Gastroesophageal sphincter (tissue), 3 donors: ENCODE measurements around the gene SLC12A8.

ENCODE experiments used
- EP300 ChIP-seq: sonication (generic); formaldehyde crosslinking; IDR thresholded peaks from one replicate; pipeline ENCODE4 v1.6.1; 2017; ENCODE audit warnings: antibody characterized with exemption, mild to moderate bottlenecking
- POLR2A ChIP-seq, 2 donors: fragments of 450-650 bp; IDR thresholded peaks; one replicate each; pipeline ENCODE4 v1.6.1; 2017; ENCODE audit warnings: antibody characterized with exemption in 2 of 2, mild to moderate bottlenecking in 2 of 2, moderate library complexity in 1 of 2
- POLR2AphosphoS5 ChIP-seq: sonication (generic); formaldehyde crosslinking; IDR thresholded peaks from one replicate; pipeline ENCODE4 v1.6.1; 2017; ENCODE audit warnings: antibody characterized with exemption
- TF ChIP-seq, protein P1 (sequence below), 4 experiments: fragments of 200-600 bp in 2 of 4; fragments of 450-650 bp in 2 of 4; sonication (generic) in 1 of 4; IDR thresholded peaks; one replicate each; pipeline ENCODE4 v1.5.1; 2017 to 2019; ENCODE audit warnings: antibody characterized with exemption in 4 of 4, mild to moderate bottlenecking in 2 of 4, moderate library complexity in 2 of 4

DNA sequence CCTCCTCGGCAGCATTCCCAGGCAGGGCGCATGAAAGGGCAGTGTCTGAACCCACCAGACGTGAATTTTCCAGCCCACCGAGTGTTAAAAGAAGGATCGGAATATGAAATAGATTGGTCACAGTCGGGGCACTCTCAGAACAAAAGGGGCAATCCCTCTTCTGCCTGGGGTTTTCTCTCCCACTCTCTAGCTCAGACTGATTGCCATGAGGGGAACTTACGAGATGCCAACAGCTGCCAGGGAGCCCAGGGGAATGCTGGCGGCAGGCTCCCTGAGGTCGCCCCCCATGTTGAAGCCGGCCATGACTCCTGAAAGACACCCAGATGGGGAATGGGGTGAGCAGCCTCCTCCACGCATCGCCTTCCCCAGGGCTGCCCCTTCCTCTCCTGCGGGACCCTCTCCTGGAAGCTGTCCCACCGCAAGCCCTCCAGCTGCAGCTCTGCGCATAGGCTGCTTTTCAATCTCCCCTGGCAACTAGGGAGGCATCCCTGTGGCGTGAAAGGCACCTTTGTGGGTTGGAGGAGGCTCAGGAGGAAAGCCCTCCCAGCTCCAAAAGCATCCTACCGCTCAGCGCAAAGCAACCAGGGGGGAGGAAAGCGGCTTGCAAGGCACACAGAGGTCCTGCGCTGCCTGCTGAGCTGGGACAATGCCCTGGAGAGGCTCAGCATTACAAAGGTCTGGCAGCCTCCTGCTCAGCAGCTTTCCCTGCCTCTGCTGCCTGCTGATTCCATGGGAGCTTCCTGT, 92.0 kb downstream of the SLC12A8 start:
- TF ChIP-seq POLR2A (IDR thresholded peaks at IDR 0.05) = no peak
- no peak for TF ChIP-seq POLR2AphosphoS5
- TF ChIP-seq, protein P1, sequence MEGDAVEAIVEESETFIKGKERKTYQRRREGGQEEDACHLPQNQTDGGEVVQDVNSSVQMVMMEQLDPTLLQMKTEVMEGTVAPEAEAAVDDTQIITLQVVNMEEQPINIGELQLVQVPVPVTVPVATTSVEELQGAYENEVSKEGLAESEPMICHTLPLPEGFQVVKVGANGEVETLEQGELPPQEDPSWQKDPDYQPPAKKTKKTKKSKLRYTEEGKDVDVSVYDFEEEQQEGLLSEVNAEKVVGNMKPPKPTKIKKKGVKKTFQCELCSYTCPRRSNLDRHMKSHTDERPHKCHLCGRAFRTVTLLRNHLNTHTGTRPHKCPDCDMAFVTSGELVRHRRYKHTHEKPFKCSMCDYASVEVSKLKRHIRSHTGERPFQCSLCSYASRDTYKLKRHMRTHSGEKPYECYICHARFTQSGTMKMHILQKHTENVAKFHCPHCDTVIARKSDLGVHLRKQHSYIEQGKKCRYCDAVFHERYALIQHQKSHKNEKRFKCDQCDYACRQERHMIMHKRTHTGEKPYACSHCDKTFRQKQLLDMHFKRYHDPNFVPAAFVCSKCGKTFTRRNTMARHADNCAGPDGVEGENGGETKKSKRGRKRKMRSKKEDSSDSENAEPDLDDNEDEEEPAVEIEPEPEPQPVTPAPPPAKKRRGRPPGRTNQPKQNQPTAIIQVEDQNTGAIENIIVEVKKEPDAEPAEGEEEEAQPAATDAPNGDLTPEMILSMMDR (IDR thresholded peaks at IDR 0.05) = no peak
- TF ChIP-seq EP300 = no peak
